HL-60 (cell line): ENCODE results near the gene SNRPB2.

ENCODE experiments used
- DNase-seq, 2 experiments: peaks; one replicate each; pipeline ENCODE4 v3.0.0-alpha.2; 2010 to 2020; ENCODE audit warnings: low read depth in 1 of 2, low spot score in 1 of 2
- H3K27ac ChIP-seq: fragments of 250-450 bp; sonication (Bioruptor Pico); replicated peaks from 2 replicates; pipeline ENCODE4 v1.5.1; 2020; ENCODE audit warnings: mild to moderate bottlenecking, moderate library complexity
- H3K27me3 ChIP-seq: fragments of 250-450 bp; sonication (Bioruptor Pico); 2 replicates; pipeline ENCODE4 v1.5.1; 2021; ENCODE audit warnings: mild to moderate bottlenecking, moderate library complexity; ENCODE audit not compliant: insufficient read depth, poor library complexity, severe bottlenecking
- H3K4me3 ChIP-seq: replicated peaks from 2 replicates; pipeline ENCODE4 v1.5.1; 2011; ENCODE audit warnings: mild to moderate bottlenecking, control low read depth, low read length; ENCODE audit not compliant: insufficient read depth
- GABPA ChIP-seq: IDR thresholded peaks from 2 replicates; pipeline ENCODE4 v1.6.1; 2012; ENCODE audit warnings: low read depth
- POLR2AphosphoS5 ChIP-seq: IDR thresholded peaks from 2 replicates; pipeline ENCODE4 v1.6.1; 2012; ENCODE audit warnings: low read depth
- SPI1 ChIP-seq: IDR thresholded peaks from 2 replicates; pipeline ENCODE4 v1.6.1; 2012; ENCODE audit warnings: low read depth, mild to moderate bottlenecking, borderline replicate concordance
- TF ChIP-seq, protein P1 (sequence below): IDR thresholded peaks from one replicate; pipeline ENCODE4 v1.5.1; 2011; ENCODE audit warnings: low read length, control low read depth, inconsistent platforms; ENCODE audit not compliant: insufficient read depth
- TF ChIP-seq, protein P2 (sequence below): IDR thresholded peaks from 2 replicates; pipeline ENCODE4 v1.6.1; 2012; ENCODE audit warnings: low read depth; ENCODE audit not compliant: insufficient replicate concordance

Gene SNRPB2

DNA sequence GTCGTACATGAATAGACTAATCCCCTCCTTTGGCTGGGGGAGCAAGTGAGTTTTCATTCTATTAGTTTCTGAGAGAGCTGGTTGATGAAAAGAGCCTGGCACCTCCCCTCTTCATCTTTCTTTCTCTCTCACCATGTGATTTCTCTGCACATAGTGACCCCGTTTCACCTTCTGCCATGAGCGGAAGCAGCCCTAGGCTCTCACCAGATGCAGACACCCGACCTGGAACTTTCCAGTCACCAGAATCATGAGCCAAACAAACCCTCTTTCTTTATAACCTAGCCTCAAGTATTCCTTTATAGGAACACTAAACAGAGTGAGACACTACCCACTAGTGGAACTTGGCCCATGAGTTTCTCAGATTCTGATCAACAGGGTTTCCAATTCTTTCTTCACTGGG lies 34.7 kb downstream of the SNRPB2 start:
- Histone ChIP-seq H3K27me3 (no peaks in the 10 kb centered on the region), H3K27ac (no peak overlapping the region)
- TF ChIP-seq, protein P1, sequence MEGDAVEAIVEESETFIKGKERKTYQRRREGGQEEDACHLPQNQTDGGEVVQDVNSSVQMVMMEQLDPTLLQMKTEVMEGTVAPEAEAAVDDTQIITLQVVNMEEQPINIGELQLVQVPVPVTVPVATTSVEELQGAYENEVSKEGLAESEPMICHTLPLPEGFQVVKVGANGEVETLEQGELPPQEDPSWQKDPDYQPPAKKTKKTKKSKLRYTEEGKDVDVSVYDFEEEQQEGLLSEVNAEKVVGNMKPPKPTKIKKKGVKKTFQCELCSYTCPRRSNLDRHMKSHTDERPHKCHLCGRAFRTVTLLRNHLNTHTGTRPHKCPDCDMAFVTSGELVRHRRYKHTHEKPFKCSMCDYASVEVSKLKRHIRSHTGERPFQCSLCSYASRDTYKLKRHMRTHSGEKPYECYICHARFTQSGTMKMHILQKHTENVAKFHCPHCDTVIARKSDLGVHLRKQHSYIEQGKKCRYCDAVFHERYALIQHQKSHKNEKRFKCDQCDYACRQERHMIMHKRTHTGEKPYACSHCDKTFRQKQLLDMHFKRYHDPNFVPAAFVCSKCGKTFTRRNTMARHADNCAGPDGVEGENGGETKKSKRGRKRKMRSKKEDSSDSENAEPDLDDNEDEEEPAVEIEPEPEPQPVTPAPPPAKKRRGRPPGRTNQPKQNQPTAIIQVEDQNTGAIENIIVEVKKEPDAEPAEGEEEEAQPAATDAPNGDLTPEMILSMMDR, result no peak
- TF ChIP-seq SPI1, result no peak

DNA sequence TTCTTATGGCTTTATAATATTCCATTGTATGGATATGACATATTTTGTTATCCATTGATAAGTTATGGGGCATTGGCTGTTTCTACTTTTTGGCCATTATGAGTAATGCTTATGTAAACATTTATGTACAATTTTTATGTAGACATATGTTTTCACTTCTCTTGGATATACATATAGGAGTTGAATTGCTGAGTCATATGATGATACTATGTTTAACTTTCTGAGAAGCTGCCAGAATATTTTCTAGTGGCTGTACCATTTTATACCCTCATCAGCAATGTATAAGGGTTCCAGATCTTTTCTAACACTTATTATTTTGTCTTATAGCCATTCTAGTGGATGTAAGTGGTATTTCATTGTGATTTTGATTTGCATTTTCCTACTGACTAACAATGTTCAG lies 41.4 kb downstream of the SNRPB2 start:
- no peak overlapping the region for H3K4me3 ChIP-seq
- no peak for TF ChIP-seq GABPA

More for the DNA sequence above, 34.7 kb downstream of the SNRPB2 start:
- H3K4me3 ChIP-seq, result no peak overlapping the region
- no peak for DNase-seq

GRCh38 chr20:16775961-16776360 lies 46.1 kb downstream of the SNRPB2 start:
- DNase-seq, result no peak
- Histone ChIP-seq H3K27me3 (no peaks in the 10 kb centered on the region), H3K27ac (no peak overlapping the region), H3K4me3 (no peak overlapping the region)
- no peak for TF ChIP-seq SPI1
- TF ChIP-seq, protein P2, sequence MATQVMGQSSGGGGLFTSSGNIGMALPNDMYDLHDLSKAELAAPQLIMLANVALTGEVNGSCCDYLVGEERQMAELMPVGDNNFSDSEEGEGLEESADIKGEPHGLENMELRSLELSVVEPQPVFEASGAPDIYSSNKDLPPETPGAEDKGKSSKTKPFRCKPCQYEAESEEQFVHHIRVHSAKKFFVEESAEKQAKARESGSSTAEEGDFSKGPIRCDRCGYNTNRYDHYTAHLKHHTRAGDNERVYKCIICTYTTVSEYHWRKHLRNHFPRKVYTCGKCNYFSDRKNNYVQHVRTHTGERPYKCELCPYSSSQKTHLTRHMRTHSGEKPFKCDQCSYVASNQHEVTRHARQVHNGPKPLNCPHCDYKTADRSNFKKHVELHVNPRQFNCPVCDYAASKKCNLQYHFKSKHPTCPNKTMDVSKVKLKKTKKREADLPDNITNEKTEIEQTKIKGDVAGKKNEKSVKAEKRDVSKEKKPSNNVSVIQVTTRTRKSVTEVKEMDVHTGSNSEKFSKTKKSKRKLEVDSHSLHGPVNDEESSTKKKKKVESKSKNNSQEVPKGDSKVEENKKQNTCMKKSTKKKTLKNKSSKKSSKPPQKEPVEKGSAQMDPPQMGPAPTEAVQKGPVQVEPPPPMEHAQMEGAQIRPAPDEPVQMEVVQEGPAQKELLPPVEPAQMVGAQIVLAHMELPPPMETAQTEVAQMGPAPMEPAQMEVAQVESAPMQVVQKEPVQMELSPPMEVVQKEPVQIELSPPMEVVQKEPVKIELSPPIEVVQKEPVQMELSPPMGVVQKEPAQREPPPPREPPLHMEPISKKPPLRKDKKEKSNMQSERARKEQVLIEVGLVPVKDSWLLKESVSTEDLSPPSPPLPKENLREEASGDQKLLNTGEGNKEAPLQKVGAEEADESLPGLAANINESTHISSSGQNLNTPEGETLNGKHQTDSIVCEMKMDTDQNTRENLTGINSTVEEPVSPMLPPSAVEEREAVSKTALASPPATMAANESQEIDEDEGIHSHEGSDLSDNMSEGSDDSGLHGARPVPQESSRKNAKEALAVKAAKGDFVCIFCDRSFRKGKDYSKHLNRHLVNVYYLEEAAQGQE, result no peak
- no peak for TF ChIP-seq POLR2AphosphoS5
- TF ChIP-seq, protein P1, result no peak
- TF ChIP-seq GABPA, result no peak

More for the DNA sequence above, 41.4 kb downstream of the SNRPB2 start:
- no peak overlapping the region for H3K27ac ChIP-seq
- H3K27me3 ChIP-seq, result no peaks in the 10 kb centered on the region
- no peak for DNase-seq

DNA sequence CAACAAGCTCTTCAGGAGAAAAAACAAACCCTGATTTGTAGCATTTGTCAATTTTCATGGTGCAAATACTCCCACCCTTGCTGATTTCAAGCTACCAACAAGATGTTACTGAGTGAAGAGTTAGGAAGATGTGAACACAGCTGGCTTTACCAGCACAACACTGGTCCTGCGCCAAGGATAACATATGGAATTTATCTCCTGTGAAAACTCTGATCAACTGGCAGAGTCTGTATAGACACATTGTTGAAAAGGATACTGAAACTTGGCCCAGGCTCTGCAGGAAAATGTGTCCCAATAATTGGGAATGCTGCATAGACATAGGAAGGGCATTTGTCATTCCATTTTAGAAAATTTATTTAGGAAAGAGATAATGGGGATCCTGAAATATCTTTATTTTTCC lies 47.3 kb downstream of the SNRPB2 start:
- Histone ChIP-seq H3K27me3 (no peaks in the 10 kb centered on the region), H3K4me3 (no peak overlapping the region), H3K27ac (no peak overlapping the region)
- no peak for TF ChIP-seq POLR2AphosphoS5
- no peak for TF ChIP-seq GABPA
- TF ChIP-seq, protein P2, result no peak
- TF ChIP-seq SPI1, result no peak
- TF ChIP-seq, protein P1, result no peak
- DNase-seq, result no peak
